ENCODE results near the gene SERPINH1.

- TF ChIP-seq POLR2A (IDR thresholded peaks at IDR 0.05), result no peak
- TF ChIP-seq CTCF (IDR thresholded peaks at IDR 0.05), result no peak
These were observed 25.0 kb upstream of the SERPINH1 start for GRCh38 chr11:75536786-75537641.

Data from uterus (tissue), 2 donors.